CD1c-positive myeloid dendritic cell (primary cell): ENCODE data around the gene IRAK3.
A peak's percentile ranks its signal among the peaks of the same experiment; 100 is the strongest.

Experiments
- DNase-seq: peaks from one replicate; pipeline ENCODE4 v3.0.0-alpha.2; 2016; ENCODE audit errors: extremely low spot score

IRAK3 gene, protein sequence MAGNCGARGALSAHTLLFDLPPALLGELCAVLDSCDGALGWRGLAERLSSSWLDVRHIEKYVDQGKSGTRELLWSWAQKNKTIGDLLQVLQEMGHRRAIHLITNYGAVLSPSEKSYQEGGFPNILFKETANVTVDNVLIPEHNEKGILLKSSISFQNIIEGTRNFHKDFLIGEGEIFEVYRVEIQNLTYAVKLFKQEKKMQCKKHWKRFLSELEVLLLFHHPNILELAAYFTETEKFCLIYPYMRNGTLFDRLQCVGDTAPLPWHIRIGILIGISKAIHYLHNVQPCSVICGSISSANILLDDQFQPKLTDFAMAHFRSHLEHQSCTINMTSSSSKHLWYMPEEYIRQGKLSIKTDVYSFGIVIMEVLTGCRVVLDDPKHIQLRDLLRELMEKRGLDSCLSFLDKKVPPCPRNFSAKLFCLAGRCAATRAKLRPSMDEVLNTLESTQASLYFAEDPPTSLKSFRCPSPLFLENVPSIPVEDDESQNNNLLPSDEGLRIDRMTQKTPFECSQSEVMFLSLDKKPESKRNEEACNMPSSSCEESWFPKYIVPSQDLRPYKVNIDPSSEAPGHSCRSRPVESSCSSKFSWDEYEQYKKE

DNA sequence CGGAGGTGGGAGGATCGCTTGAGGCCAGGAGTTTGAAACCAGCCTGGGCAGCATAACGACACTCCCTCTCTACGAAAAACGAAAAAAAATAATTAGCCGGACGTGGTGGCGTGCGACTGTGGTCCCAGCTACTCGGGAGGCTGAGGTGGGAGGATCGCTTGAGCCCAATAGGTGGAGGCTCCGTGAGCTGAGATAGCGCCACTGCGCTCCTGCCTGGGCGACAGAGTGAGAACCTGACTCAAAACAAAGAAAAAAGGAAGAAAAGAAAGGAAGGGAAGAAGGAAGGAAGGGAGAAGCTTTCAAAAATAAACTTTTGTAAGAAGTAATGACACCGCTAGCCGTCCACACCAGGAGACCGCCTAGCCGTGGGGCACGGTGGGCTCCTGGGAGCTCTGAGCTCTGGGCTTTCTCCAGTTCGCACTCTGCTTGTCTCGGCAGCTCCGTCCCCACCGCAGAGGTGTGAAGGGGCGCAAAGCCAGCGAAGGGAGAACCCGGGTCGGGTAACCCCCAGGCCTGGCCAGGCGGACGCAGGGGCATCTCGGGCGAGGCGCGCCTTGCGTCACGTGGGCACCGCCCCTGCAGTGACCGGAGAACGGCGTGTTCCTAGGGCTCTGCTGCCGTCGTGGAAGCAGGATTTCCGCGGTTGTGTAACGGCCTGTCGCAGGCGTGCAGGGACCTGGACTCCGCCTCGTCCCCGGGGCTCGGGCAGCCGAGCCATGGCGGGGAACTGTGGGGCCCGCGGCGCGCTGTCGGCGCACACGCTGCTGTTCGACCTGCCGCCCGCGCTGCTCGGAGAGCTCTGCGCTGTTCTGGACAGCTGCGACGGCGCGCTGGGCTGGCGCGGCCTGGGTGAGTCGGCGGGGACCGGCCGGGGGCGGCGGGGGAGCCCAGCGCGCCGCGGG, at the start of gene IRAK3:
IRAK3 (plus strand) TSS at position 631 of the 902 bp plus-strand sequence; CDS start at position 717, 86 bp downstream.
- peak; percentile 89 for DNase-seq

DNA sequence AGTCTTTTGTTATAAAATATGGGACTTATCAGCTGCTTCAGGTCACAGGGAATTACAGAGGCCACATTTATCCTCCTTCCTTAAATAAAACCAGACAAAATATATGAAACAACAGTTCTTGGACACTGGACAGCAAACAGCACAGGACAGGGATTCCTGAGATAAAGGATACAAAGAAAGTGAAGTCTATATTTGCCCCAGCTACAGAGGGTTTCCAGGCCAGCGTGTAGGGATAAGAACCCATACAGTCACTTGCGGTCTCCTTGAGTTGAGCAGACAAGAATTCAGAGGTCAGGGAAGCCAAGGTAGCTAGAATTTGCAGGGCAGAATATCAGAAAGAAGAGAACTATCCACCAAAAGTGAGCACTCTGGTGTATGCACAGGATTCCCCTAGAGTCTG, 49.7 kb upstream of the IRAK3 start:
- DNase-seq, result no peak

DNA sequence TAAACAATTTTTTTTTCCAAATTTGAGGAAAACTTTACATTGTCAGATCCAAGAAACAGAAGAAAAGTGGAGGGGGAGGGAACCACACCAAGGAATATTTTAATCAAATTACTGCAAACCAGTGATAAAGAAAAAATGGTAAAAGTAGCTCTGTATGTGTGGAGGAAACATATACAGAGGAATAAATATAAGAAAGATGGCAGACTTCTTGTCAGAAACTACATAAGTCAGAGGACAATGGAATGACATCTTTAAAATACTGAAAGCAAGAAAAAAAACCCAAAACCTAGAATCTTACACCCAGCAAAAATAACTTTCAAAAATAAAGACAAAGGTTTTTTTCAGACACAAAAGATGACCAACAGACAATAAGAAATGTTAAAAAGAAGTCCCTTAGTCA, 48.3 kb upstream of the IRAK3 start:
- DNase-seq, result no peak

DNA sequence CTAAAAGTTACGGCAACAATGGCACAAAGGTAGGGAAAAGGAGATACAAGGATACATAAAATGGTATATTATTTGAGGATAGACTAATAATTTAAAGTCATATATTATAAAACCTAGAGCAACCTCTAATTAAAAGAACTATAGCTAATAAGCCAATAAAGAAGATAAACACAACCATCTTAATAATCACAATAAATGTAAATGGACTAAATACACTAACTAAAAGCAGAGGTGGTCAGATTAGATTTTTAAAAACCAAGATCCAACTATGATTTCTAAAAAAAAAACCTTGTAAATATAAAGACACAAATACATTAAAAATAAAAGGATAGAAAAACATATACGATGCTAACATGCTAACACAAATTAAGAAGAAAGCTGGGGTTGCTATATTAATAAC, 47.7 kb upstream of the IRAK3 start:
- no peak for DNase-seq

DNA sequence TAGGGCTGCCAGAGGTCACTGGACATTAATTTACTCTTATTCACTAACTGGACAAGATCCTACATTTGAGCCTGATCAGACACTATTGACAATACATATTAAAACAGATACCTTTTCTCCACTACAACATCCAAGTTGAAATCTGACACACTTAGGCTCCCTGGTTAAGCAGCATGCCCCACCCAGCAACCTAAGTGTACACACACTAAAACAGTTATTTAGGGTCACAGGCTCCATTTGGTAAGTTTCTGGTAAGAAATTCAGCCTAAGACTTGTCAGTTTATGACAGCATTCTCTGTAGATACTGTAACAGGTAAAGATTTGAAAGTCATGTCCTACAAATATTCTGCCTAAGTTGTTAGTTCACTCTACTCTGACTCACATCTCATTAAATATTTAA, 46.2 kb upstream of the IRAK3 start:
- DNase-seq, result no peak

DNA sequence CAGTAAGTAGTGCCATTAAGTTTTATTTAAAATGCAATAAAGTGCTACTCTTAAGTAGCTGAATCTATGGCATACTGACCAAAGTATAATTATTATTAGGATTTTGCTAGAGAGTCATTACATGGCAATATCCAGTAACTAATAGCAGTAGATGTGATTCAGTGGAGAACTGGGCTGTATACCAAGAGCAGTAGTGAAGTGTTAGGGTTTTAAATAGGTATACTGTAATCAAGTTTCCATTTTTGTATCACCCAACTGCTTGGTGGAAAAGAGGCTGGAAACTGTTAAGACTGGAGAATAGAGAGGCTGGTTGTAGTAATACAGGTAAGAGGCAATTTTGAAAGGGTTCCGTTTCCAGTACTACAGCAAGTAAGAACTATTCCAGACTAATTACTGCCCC, 45.1 kb upstream of the IRAK3 start:
- DNase-seq, result no peak

DNA sequence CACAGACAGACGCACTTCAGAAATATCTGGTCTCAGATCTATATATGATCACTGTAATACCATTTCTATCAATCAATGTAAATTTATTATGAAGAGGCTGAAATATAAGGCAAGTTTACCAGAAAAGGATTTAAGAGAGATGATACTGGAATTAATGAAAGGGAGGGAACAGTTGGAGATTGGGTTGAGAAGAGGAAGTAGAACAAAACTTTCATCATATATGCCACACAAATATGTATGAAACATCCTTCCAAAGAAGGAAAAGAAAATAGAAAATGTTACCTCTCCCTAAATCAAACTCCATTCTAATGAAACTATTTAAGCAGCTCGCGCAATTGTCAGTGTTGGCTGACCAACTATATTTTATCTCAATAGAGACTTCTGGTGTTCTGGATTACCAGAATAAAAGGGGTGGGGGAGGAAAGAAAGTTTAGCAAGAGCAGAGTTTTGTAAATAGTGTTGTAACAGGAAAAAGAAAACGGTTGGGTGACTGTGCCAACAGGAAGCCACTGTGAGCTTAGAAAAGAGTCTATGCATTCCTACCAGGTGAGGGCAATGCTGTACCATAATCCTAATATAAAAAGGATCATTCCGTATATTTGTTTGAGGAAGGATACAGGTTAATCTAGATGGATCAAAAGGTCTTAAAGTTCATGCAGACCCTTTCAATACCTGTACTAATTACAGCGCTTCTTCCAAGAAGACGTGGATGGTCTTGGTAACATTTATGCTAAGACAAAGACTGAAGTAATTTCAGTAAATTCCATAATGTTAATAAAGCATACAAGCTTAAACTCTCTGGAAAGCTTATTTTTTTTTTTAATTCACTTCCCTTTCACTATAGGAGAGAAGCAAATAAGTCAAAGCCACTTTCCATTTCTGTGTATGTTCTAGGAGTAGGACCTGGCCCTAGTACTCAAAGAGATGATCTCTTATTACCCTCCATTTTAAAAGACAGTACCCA, 43.9 kb upstream of the IRAK3 start:
- DNase-seq, result peak; percentile 46

DNA sequence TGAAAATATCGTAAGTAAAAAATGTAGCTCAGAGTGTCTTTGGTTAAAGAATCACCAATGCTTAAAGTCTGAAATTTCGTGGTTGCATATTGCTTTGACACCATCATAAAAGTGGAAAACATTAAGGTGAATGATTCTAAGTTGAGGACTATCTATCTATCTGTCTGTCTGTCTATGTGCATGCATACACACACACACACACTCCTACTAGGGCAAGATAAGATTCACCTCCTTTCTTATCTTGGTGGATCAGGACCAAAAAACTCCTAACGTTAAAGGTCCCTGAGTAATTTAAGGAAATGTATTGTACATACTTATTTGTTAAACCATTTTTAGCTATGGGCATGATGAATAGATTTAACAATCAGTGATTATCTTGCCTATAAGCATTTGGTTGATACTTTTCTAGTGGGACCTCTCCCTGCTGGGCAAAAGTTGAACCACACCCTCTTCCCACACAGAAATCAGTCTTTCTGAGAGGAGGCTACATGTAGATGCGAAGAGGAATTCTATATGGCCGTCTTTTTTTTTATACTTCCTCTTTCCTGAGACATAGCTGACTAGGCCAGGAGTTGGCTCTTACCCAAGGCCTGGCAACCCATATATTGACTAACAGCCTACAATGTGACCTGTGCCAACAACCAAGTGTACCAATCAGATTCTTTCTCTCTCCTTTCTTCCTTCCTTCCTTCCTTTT, 39.2 kb upstream of the IRAK3 start:
- DNase-seq, result peak; percentile 85

DNA sequence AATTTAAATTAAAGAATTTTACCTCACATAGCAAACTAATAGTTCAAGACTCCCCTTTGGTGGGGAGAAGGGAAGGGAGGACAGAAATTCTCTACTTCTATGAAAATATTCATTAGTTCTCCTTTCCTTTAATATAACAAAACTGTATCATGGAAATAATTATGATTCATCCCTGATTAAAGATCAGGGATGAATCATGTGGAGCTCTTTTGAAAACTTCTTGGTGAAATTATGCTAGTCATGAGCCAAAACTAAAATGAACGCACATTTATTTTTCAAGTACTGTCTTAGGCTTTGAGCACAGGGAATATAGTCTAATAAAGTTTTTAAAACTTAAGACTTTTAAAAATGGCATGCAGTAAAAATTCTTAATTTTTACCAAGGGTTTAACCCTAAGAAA, 36.3 kb upstream of the IRAK3 start:
- no peak for DNase-seq

DNA sequence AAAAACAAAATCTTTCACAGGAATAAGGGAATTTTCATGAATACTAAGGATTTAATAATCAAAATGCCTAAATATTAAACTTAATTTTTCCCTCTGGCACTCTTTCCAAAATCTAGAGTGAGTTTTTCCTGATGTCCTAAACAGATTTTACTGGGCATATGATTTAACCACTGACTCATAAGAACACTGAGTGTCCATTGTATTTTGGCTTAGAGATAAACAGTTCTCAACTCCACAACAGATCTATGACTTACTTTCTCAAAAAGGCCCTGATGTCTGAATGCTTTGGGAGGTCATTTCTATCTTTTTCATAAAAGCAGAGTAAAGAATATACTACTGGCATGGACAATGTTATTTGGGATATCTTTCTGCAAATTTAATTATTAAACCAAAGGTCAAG, 34.2 kb upstream of the IRAK3 start:
- no peak for DNase-seq

DNA sequence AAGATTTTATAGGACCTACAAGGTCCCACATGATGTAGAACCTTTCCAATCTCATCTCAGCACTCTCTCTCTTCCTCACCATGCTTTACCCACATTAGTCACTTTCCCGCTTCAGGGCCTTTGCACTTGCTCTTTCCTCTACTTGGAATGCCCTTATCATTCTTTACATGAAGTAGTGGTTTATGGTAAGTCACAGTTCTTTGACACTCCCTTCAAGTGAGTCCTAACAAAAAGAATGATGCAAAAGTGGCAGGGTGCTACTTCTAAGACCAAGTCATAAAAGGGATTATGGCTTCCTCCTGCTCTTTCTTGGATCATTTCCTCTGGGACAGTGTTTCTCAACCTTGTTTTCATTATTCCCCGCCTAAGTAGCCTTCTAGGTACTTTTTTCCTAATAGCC, 32.4 kb upstream of the IRAK3 start:
- DNase-seq, result no peak

DNA sequence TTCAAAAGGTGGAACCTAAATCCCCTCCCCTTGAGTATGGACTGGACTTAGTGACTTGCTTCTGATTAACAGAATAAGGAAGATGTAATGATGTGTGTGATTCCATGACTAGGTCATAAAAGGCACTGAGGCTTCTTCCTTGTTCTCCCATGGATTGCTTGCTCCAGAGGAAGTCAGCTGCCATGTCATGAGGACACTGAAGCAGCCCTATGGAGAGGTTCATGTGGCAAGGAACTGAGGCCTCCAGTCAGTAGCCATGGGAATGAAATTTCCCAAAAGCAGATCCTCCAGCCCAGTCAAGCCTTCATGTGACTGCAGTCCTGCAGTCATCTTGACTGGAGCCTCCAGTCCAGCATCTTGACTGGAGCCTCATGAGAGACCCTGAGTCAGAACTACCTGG, 29.9 kb upstream of the IRAK3 start:
- peak; percentile 28 for DNase-seq

DNA sequence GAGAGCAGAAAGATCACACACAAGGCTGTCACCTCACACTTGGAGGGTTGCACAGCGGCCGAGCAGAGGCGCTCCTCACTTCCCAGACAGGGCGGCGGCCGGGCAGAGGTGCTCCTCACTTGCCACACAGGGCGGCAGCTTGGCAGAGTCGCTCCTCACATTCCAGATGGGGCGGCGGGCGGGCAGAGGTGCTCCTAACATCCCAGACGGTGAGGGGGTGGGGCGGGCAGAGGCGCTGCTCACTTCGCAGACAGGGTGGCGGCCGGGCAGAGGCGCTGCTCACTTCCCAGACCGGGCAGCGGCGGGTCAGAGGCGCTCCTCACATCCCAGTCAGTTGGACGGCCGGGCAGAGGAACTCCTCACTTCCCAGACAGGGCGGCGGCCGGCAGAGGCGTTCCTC, 28.3 kb upstream of the IRAK3 start:
- DNase-seq, result no peak

DNA sequence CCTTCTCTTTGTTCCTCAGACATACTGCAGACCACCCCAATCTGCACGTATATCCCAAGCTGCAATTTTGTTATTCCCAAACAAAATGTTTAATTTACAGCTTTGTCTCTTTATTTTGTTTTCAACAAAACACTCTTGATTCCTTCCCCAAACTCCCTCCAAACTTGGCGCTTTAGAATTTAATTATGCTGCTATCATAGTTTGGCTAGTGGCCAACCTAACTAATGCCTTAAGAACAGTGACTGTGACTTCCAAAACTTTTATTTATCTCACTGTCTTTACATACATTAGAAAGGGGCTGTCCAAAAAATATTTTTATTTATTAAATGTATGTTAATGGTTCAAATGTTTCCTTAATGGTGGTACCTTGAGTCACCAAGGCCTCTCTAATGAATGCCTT, 26.3 kb upstream of the IRAK3 start:
- DNase-seq, result no peak

DNA sequence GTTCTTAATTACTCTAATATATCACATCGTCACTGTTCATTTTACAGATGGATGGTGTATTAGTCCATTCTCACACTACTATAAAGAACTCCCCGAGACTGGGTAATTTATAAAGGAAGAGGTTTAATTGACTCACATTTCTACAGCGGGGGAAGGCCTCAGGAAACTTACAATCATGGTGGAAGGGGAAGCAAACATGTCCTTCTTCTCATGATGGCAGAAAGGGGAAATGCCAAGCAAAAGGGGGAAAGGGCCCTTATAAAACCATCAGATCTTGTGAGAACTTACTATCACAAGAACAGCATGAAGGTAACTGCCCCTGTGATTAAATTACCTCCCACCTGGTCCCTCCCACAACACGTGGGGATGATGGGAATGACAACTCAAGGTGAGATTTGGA, 25.7 kb upstream of the IRAK3 start:
- DNase-seq, result peak; percentile 32

DNA sequence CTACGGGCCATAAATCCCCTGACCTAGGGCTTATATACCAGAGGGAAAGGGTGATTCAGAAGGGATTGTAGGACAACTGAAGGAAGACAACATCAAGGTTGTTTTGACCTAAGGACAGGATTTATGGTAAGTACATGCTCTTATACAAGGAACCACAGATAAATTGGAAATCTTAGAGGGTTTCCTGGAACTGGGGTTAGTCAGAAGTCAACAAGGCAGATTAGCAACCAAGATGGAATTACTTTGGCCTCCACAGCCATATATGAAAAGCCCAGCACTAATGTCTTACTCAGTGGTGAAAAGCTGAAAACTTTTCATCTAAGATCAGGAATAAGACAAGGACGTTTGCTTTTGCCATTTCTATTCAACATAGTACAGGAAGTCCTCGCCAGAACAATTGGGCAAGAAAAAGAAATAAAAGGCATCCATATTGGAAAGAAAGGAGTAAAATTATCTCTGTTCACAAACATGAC, 24.6 kb upstream of the IRAK3 start:
- DNase-seq, result no peak

DNA sequence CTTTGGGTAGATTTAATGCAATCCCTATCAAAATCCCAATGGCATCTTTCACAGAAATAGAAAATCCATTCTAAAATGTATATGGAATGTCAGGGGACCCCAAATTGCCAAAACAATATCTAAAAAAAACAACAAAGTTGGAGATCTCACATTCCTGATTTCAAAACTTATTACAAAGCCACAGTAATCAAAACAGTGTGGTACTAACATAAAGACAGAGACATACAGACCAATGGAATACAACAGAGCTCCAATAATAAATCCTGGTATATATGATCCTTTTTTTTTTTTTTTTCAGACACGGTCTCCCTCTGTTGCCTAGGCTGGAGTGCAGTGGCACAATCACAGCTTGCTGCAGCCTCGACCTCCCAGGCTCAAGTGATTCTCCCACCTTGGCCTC, 23.9 kb upstream of the IRAK3 start:
- DNase-seq, result no peak

DNA sequence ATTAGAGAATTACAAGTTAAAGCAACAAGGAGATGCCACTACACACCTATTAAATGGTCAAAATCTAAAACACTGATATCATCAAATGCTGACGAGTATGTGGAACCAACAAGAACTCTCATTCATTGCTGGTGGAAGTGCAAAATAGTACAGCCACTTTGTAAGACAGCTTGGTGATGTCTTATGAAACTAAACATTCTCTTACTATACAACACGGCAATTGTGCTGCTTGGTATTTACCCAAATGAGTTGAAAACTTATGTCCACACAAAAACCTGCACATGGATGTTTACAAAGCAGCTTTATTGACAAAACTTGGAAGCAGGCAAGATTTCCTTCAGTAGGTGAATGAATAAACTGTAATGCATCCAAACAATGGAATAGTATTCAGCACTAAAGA, 22.5 kb upstream of the IRAK3 start:
- no peak for DNase-seq

DNA sequence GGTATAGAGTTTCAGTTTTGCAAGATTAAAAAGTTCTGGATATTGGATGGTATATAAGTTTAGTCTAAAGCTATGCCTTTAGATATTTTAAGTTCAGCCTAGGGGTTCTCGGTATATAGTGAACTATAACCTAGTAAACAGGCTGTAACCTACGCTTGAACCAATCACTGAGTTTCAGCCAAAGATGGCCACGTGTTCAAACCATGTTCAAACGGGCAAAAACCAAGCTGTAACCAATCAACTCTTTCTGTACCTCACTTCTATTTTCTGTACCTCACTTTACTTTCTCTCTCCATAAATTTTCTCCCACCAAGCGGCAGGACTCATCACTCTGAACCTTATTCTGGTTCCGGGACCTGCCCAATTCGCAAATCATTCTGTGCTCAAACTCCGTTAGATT, 20.6 kb upstream of the IRAK3 start:
- no peak for DNase-seq
